ENCODE results near the gene IGSF1. TPM values are rescaled to one million over a fixed set of nuclear protein-coding genes. Genes with fewer than 3 reads are reported as not detected.

The IGSF1 gene
- total RNA-seq, 2 experiments from 2014 or later: not detected

- intact Hi-C loops (cut with DNase I, micrococcal nuclease): no loop called here
- Mint-ChIP-seq H3K4me3 (no peak overlapping the region), H3K4me1 (ENCODE audit: low read depth) (no peaks in the 10 kb centered on the region), H3K36me3 (ENCODE audit: low read depth) (no peaks in the 10 kb centered on the region), H3K9me3 (no peaks in the 10 kb centered on the region), H3K27ac (no peak overlapping the region), H3K27me3 (peaks cover 11% of the 10 kb centered on the region)
- DNase-seq (no peak), ATAC-seq (ENCODE audit: poor library complexity) (no peak)
- Histone ChIP-seq H3K27ac (ENCODE audit: low read depth in 1 of 2, low read length in 2 of 2) (no peak overlapping the region), H3K9me3 (ENCODE audit: control insufficient read depth in 1 of 2, insufficient read depth in 1 of 2, low read length in 2 of 2) (no peaks in the 10 kb centered on the region), H3K4me3 (ENCODE audit: low read length) (no peak overlapping the region), H3K27me3 (ENCODE audit: control insufficient read depth in 1 of 2, insufficient read depth in 2 of 2, low read length in 2 of 2) (no peaks in the 10 kb centered on the region), H3K4me1 (ENCODE audit: insufficient read depth, low read length) (no peaks in the 10 kb centered on the region), H3K36me3 (ENCODE audit: insufficient read depth, low read length) (no peaks in the 10 kb centered on the region)
- POLR2A ChIA-PET: no interaction called here
- TF ChIP-seq CTCF (IDR thresholded peaks at IDR 0.05): no peak
- CTCF ChIA-PET: no interaction called here
Observed at GRCh38 chrX:131273011-131273410, 16.1 kb downstream of the IGSF1 start.

GRCh38 chrX:131271826-131272225 is 17.3 kb downstream of the IGSF1 start:
- no peaks in the 10 kb centered on the region for H3K27me3 ChIP-seq (ENCODE audit: control insufficient read depth in 1 of 2, insufficient read depth in 2 of 2, low read length in 2 of 2)
- ChIA-PET POLR2A (no interaction called here), CTCF (no interaction called here)
- Mint-ChIP-seq H3K9me3 (no peaks in the 10 kb centered on the region), H3K36me3 (ENCODE audit: low read depth) (no peaks in the 10 kb centered on the region), H3K27ac (no peak overlapping the region), H3K4me3 (no peak overlapping the region), H3K27me3 (peaks cover 12% of the 10 kb centered on the region), H3K4me1 (ENCODE audit: low read depth) (no peaks in the 10 kb centered on the region)
- no peaks in the 10 kb centered on the region for H3K9me3 ChIP-seq (ENCODE audit: control insufficient read depth in 1 of 2, insufficient read depth in 1 of 2, low read length in 2 of 2)
- no peak overlapping the region for H3K27ac ChIP-seq (ENCODE audit: low read depth in 1 of 2, low read length in 2 of 2)
- DNase-seq: no peak
- H3K4me3 ChIP-seq (ENCODE audit: low read length): no peak overlapping the region
- intact Hi-C loops (cut with DNase I, micrococcal nuclease): no loop called here
- no peak for TF ChIP-seq CTCF (IDR thresholded peaks at IDR 0.05)
- H3K4me1 ChIP-seq (ENCODE audit: insufficient read depth, low read length): no peaks in the 10 kb centered on the region
- no peaks in the 10 kb centered on the region for H3K36me3 ChIP-seq (ENCODE audit: insufficient read depth, low read length)
- no peak for ATAC-seq (ENCODE audit: poor library complexity)

- Histone ChIP-seq H3K36me3 (ENCODE audit: insufficient read depth, low read length) (no peaks in the 10 kb centered on the region), H3K4me3 (ENCODE audit: low read length) (no peak overlapping the region), H3K27ac (ENCODE audit: low read depth in 1 of 2, low read length in 2 of 2) (no peak overlapping the region), H3K9me3 (ENCODE audit: control insufficient read depth in 1 of 2, insufficient read depth in 1 of 2, low read length in 2 of 2) (no peaks in the 10 kb centered on the region), H3K27me3 (ENCODE audit: control insufficient read depth in 1 of 2, insufficient read depth in 2 of 2, low read length in 2 of 2) (no peaks in the 10 kb centered on the region), H3K4me1 (ENCODE audit: insufficient read depth, low read length) (no peaks in the 10 kb centered on the region)
- no peak overlapping the region for H3K27ac Mint-ChIP-seq
- H3K36me3 Mint-ChIP-seq (ENCODE audit: low read depth): no peaks in the 10 kb centered on the region
- POLR2A ChIA-PET: no interaction called here
- DNase-seq (no peak), ATAC-seq (ENCODE audit: poor library complexity) (no peak)
- no peak for TF ChIP-seq CTCF (IDR thresholded peaks at IDR 0.05)
- CTCF ChIA-PET: no interaction called here
- peaks cover 18% of the 10 kb centered on the region for H3K27me3 Mint-ChIP-seq
- no peaks in the 10 kb centered on the region for H3K4me1 Mint-ChIP-seq (ENCODE audit: low read depth)
- H3K4me3 Mint-ChIP-seq: no peak overlapping the region
- no peaks in the 10 kb centered on the region for H3K9me3 Mint-ChIP-seq
- intact Hi-C loops (cut with DNase I, micrococcal nuclease): no loop called here
Observed at GRCh38 chrX:131271274-131271673, 17.8 kb downstream of the IGSF1 start.

All from CD4-positive, alpha-beta T cell (primary cell).